ENCODE results near the gene CNTN5.
"Not testable (repeated sequence)": the region's sequence is repeated elsewhere in the genome, so short reads cannot be mapped to it uniquely, and the experiment has no call there.

The CNTN5 gene

GRCh38 chr11:99020352-99021225 lies at the start of gene CNTN5:
Gene CNTN5 (plus strand): TSS chr11:99020949.
- DNase-seq, result peak; percentile 2

- no peak for DNase-seq
Measured at GRCh38 chr11:98979205-98979604, 41.5 kb upstream of the CNTN5 start.

GRCh38 chr11:99015634-99016454 lies 4.9 kb upstream of the CNTN5 start:
- no peak for DNase-seq

- no peak for DNase-seq
Measured at GRCh38 chr11:99019696-99020095, 1.1 kb upstream of the CNTN5 start.

- no peak for DNase-seq
Measured at GRCh38 chr11:99037057-99037456, 16.3 kb downstream of the CNTN5 start.

GRCh38 chr11:99063331-99063730 lies 42.6 kb downstream of the CNTN5 start:
- no peak for DNase-seq

- DNase-seq, result no peak
Measured at GRCh38 chr11:99065121-99065520, 44.4 kb downstream of the CNTN5 start.

GRCh38 chr11:99066618-99067317 lies 46.0 kb downstream of the CNTN5 start:
- DNase-seq, result no peak

- no peak for DNase-seq
Measured at GRCh38 chr11:99068832-99069231, 48.1 kb downstream of the CNTN5 start.

- no peak for DNase-seq
Measured at GRCh38 chr11:99069856-99070444, 49.2 kb downstream of the CNTN5 start.

- DNase-seq, result no peak
Measured at GRCh38 chr11:99079576-99079975, 58.8 kb downstream of the CNTN5 start.

GRCh38 chr11:99080154-99080553 lies 59.4 kb downstream of the CNTN5 start:
- no peak for DNase-seq

GRCh38 chr11:99098258-99098657 lies 77.5 kb downstream of the CNTN5 start:
- no peak for DNase-seq

- DNase-seq, result no peak
Measured at GRCh38 chr11:99098751-99099150, 78.0 kb downstream of the CNTN5 start.

GRCh38 chr11:99117603-99118002 lies 96.9 kb downstream of the CNTN5 start:
- no peak for DNase-seq

GRCh38 chr11:99133862-99134261 lies 113.1 kb downstream of the CNTN5 start:
- not testable (repeated sequence) for DNase-seq

GRCh38 chr11:99135508-99135907 lies 114.8 kb downstream of the CNTN5 start:
- DNase-seq, result no peak

- DNase-seq, result no peak
Measured at GRCh38 chr11:99142237-99142636, 121.5 kb downstream of the CNTN5 start.

- DNase-seq, result no peak
Measured at GRCh38 chr11:99148352-99148751, 127.6 kb downstream of the CNTN5 start.

- no peak for DNase-seq
Measured at GRCh38 chr11:99154277-99154676, 133.5 kb downstream of the CNTN5 start.

GRCh38 chr11:99160447-99160846 lies 139.7 kb downstream of the CNTN5 start:
- DNase-seq, result no peak

GRCh38 chr11:99162819-99163218 lies 142.1 kb downstream of the CNTN5 start:
- DNase-seq, result no peak

GRCh38 chr11:99170591-99170990 lies 149.8 kb downstream of the CNTN5 start:
- DNase-seq, result no peak

All from CD4-positive, alpha-beta T cell treated with Interleukin-17A for 4 hours (primary cell).